Right cardiac atrium (tissue), 5 donors: Measurements from ENCODE around the gene CCDC92B. TPM values are rescaled to one million over a fixed set of nuclear protein-coding genes. Genes with fewer than 3 reads are reported as not detected.

Experiments used
- ATAC-seq, 2 donors: fragments of 200-7000 bp; cut with Tn5 transposase; one replicate each; pipeline versions ENCODE4 v1.8.0 to v1.9.1; 2020; ENCODE audit warnings: moderate library complexity in 2 of 2, mild to moderate bottlenecking in 1 of 2
- DNase-seq, 3 donors: peaks; one replicate each; pipeline ENCODE4 v3.0.0-alpha.2; 2020
- H3K27ac ChIP-seq: one replicate; pipeline ENCODE4 v1.5.1; 2013; ENCODE audit warnings: mild to moderate bottlenecking, low read length, control low read depth, moderate library complexity
- H3K27me3 ChIP-seq: one replicate; pipeline ENCODE4 v1.6.1; 2013; ENCODE audit not compliant: control insufficient read depth, insufficient read depth
- H3K4me1 ChIP-seq: one replicate; pipeline ENCODE4 v1.6.1; 2013; ENCODE audit warnings: low read length; ENCODE audit not compliant: control insufficient read depth, insufficient read depth
- H3K4me3 ChIP-seq: one replicate; pipeline ENCODE4 v1.5.1; 2013; ENCODE audit warnings: low read length, control low read depth
- H3K9me3 ChIP-seq: one replicate; pipeline ENCODE4 v1.6.1; 2013; ENCODE audit warnings: low read length; ENCODE audit not compliant: control insufficient read depth
- WGBS: extraction: QIAGEN DNeasy Blood & Tissue Kit; methylation state at CpG from one replicate; pipeline ENCODE4 v1.1.7; 2013; 5-methylcytosine and 5-hydroxymethylcytosine counted together
- intact Hi-C, 4 donors: fragments of 100-400 bp; cut with DNase I; formaldehyde crosslinking; loops; one replicate each; pipeline versions ENCODE4 v1.11.0 to v1.14.0; 2022 to 2023
- polyA plus RNA-seq: library from polyadenylated mRNA; stranded (reverse); fragments of 200-250 nt; gene quantifications from one replicate; pipeline ENCODE4 v1.2.3, GENCODE V29; 2013
- total RNA-seq, 4 donors: library from RNA; stranded (reverse); fragmentation: NEBNext Ultra II Directional; extraction: Animal tissue kit (Norgen Biotek cat#: 25700); gene quantifications; one replicate each; pipeline ENCODE4 v1.2.1, GENCODE V29; 2021
- donor health status: healthy with polysubstance abuse.
- donor health status: DM: no; HTN: yes; CAD: no.
- donor health status: DM: no; HTN: no; CAD: no.
- donor health status: DM: no; HTN: yes; CAD: no; lungs with severe emphysema.
- donor health status: DM: yes; HTN: yes; CAD: no.

The CCDC92B gene
- total and polyA plus RNA-seq, 5 donors = 0.15 to 0.40 (median 0.23) TPM; not detected in 1

GRCh38 chr17:2737693-2738092 is 11.8 kb downstream of the CCDC92B start:
- 93% methylated on average over 15 of the region's 15 CpGs for WGBS
- H3K27me3 ChIP-seq = no peaks in the 10 kb centered on the region
- H3K9me3 ChIP-seq = no peaks in the 10 kb centered on the region
- H3K4me3 ChIP-seq = no peak overlapping the region
- DNase-seq = no peak
- no peak for ATAC-seq
- no peak overlapping the region for H3K27ac ChIP-seq
- intact Hi-C loops = no loop called here
- no peaks in the 10 kb centered on the region for H3K4me1 ChIP-seq

DNA sequence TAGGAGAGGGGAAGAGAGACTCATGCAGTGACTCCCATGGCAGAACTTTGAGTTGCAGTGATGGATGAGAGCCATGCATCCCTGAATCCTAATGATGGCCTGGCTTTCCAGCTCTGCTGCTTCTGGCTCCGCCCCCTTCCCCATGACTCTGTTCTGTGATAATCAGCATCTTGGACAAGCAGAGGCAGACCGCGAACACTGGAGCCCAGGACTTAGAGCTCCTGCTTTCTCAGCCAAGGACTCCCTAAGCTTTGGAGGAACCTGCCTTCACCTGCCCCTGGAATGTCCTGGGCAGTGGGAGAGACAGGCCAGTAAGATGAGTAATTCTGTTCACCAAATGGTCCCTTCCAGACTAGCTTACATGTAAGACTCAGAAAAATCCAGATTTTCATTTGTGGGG is 12.5 kb downstream of the CCDC92B start:
- H3K27me3 ChIP-seq = no peaks in the 10 kb centered on the region
- DNase-seq = peak in 1 of 3 donors; percentile 43
- no peaks in the 10 kb centered on the region for H3K9me3 ChIP-seq
- H3K4me1 ChIP-seq = no peaks in the 10 kb centered on the region
- WGBS = 55% methylated on average over 3 of the region's 3 CpGs
- H3K4me3 ChIP-seq = no peak overlapping the region
- intact Hi-C loops = no loop called here
- no peak for ATAC-seq
- no peak overlapping the region for H3K27ac ChIP-seq

DNA sequence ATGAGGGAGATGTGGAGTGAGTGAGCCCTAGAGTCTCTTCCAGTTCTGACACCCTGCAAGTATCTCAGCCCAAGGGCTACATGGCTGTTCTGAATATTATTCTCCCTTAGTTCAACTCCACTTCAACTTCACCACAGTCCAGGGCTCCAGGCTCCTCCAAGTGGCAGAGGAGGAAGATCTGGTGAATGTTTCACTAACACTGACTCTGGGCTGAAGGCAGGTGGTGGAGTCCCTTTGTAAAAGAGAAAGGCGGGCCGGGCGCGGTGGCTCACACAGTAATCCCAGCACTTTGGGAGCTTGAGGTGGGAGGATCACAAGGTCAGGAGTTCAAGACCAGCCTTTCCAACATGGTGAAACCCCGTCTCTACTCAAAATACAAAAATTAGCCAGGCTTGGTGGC is 13.6 kb downstream of the CCDC92B start:
- Histone ChIP-seq H3K9me3 (no peaks in the 10 kb centered on the region), H3K4me1 (no peaks in the 10 kb centered on the region), H3K27ac (no peak overlapping the region), H3K4me3 (no peak overlapping the region), H3K27me3 (no peaks in the 10 kb centered on the region)
- intact Hi-C loops = no loop called here
- 91% methylated on average over 5 of the region's 5 CpGs for WGBS
- DNase-seq = peak in 1 of 3 donors; percentile 5
- ATAC-seq = no peak

DNA sequence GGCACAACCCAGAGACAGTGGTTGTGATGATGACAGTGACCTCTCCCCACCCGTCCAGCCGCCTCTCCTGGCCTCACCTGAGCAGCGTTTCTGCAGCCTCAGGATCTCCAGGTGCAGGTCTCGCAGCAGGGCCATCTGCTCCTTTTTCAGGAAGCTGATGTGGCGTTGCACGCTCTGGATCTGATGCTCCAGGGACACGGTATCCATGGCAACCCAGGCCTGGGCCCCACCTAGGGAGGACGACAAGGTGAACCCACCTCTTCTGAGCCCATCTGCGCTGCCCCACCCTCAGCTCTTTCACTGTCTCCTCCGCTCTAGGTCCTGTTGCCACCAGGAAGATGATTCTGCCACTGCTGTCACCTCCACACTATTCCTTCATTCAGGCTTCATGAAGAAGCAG is 14.5 kb downstream of the CCDC92B start:
- Histone ChIP-seq H3K27ac (no peak overlapping the region), H3K4me1 (no peaks in the 10 kb centered on the region), H3K4me3 (no peak overlapping the region), H3K27me3 (no peaks in the 10 kb centered on the region), H3K9me3 (no peaks in the 10 kb centered on the region)
- DNase-seq (peak in 1 of 3 donors; percentile 20), ATAC-seq (no peak)
- WGBS = 82% methylated on average over 10 of the region's 10 CpGs
- intact Hi-C loops = no loop called here

DNA sequence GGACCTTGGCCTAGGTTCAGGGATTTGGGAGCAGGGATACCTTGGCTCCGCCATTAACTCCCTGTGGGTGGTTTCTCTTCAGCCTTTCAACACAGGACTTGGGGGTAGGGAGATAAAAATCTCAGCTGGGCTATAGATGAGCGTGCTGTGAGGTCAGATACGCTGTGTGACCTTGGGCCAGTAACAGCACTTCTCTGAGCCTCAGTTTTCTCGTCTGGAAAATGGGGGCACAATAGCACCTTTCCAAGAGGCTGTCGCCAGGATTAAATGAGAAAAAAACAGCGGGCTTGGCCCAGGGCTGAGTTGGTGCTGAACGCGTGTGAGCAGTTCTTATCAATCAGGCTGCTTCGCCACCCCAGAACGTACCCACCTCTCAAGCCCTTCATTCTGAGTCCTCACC is 17.6 kb downstream of the CCDC92B start:
- Histone ChIP-seq H3K27me3 (no peaks in the 10 kb centered on the region), H3K4me3 (no peak overlapping the region), H3K4me1 (no peaks in the 10 kb centered on the region), H3K9me3 (no peaks in the 10 kb centered on the region), H3K27ac (no peak overlapping the region)
- WGBS = 67% methylated on average over 10 of the region's 10 CpGs
- DNase-seq (peak in 1 of 3 donors; percentile 13), ATAC-seq (no peak)
- intact Hi-C loops = no loop called here

DNA sequence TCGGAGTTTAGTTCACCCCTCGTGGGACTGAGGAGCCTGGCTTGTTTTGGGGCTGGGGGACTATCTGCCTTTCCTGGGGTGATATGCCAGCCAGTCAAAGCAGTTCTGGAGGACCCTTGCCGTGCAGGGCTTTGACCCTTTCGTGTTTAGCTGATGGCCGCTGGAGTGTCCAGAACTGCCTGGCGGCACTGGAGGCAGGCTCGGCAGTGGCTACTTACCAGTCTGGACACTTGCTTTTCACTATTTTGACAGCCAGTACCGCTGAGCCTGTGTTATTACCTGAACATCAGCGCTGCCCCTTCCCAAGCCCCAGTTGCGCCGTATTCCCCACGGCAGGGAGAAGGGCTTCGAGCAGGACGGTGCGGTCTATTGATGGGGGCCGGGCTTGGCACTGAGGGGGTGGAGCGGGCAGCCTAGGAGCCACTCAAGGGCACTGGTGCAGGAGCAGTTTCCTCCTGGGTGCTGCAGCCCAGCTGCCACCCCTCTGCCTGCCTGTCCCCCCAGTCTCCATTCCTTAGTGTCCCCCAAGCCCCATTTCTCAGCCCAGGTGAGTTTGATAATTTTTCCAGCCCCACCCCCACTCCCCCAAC is 18.6 kb downstream of the CCDC92B start:
- 78% methylated on average over 17 of the region's 17 CpGs for WGBS
- H3K9me3 ChIP-seq = no peaks in the 10 kb centered on the region
- H3K27ac ChIP-seq = no peak overlapping the region
- H3K27me3 ChIP-seq = no peaks in the 10 kb centered on the region
- H3K4me1 ChIP-seq = no peaks in the 10 kb centered on the region
- H3K4me3 ChIP-seq = no peak overlapping the region
- DNase-seq (peak in 2 of 3 donors; percentile 20 to 35), ATAC-seq (peak in 1 of 2 donors; percentile 49)
- intact Hi-C loops = no loop called here

DNA sequence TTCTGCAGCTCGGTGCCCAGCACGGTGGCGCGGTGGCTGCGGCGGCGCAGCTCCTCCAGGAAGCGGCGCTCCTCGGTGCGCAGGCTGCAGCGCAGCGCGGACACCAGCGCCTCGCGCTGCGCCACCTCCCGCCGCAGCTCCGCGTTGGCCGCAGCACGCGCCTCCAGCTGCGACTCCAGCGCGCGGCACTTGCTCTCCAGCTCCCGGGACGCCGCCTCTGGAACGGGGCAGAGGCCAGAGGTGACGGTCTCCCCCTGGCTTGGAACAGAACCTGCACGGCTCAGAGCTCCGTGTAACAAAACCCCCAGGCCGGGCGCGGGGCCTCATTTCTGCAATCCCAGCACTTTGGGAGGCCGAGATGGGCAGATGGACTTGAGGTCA is 24.7 kb downstream of the CCDC92B start:
- DNase-seq = peak; percentile 45 to 83 (median 76)
- Histone ChIP-seq H3K4me1 (no peaks in the 10 kb centered on the region), H3K4me3 (peak overlapping the region; percentile 52), H3K9me3 (no peaks in the 10 kb centered on the region), H3K27me3 (no peaks in the 10 kb centered on the region), H3K27ac (no peak overlapping the region)
- intact Hi-C loops = no loop called here
- peak; percentile 62 to 72 for ATAC-seq
- WGBS = 2% methylated on average over 40 of the region's 40 CpGs

DNA sequence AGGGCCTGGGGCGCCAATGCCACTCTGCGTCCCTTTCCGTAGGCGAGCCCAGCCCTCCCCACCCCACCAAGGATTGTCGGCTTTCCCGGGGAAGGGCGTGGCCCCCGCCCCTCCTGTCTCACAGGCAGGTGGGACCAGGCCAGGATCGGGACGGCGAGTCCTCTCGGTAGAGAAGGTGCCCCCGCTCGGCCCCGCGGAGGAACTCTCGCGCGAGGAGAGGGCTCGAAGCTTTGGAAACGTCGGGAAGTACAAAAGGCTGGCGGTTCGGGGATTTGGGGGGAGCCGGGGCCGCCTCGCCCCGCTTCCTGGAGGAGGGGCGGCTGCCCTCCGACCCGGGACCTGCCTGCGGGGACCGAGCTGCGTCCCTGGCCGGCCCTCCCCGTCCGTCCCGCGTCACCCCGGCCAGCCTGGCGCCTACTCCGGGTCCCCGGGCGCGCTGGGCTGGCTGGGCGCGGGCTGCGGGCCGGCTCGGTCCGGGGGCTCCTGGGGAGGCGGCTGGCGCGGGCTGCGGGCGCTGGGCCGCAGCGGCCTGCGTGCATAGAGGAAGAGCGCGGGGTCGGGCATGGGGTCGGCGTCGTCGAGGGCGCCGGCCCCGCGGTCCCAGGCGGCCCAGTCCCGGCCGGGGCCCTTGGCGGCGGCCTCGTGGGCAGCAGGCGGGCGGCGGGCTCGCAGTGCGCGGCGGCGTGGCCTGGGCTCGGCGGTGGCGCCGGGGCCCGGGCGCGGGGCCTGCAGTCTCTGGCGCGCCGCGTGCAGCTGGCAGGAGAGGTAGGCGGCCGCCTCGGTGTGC is 25.3 kb downstream of the CCDC92B start:
- peak; percentile 58 to 81 (median 76) for DNase-seq
- H3K4me1 ChIP-seq = no peaks in the 10 kb centered on the region
- intact Hi-C loops = no loop called here
- no peaks in the 10 kb centered on the region for H3K9me3 ChIP-seq
- WGBS = 2% methylated on average over 98 of the region's 98 CpGs
- H3K27me3 ChIP-seq = no peaks in the 10 kb centered on the region
- H3K4me3 ChIP-seq = peak overlapping the region; percentile 52
- H3K27ac ChIP-seq = peak overlapping the region; percentile 34
- peak; percentile 46 to 57 for ATAC-seq

DNA sequence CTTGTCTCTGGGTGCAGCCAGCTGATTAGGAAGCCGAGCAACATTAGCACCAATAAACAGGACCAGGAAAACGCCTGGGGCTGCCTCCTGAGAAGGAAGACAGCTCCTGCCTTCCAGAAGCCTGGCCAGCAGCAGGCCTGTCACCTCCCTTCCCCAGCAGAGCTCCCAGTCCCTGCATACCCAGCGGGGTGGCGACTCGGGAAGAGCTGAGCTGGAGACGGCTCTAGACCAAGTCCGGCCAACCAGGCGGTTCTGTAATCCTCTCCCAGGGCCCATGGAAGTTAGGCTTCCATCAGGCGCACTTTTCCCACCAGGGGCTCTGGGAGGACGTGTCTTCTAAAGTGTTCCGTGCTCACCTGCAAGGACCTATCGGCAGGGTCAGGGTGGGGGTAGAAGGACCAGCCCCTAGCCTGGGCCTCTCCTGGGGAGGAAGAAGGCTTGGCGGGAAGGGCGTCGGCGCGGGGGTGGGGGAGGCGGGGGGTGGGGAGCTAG is 25.9 kb downstream of the CCDC92B start:
- peak in 2 of 3 donors; percentile 48 to 51 for DNase-seq
- no peaks in the 10 kb centered on the region for H3K9me3 ChIP-seq
- no peaks in the 10 kb centered on the region for H3K4me1 ChIP-seq
- no peaks in the 10 kb centered on the region for H3K27me3 ChIP-seq
- H3K4me3 ChIP-seq = peak overlapping the region; percentile 52
- H3K27ac ChIP-seq = peak overlapping the region; percentile 0
- peak; percentile 10 to 44 for ATAC-seq
- 16% methylated on average over 18 of the region's 18 CpGs for WGBS
- intact Hi-C loops = no loop called here

GRCh38 chr17:2722611-2723010 is 26.8 kb downstream of the CCDC92B start:
- H3K9me3 ChIP-seq = no peaks in the 10 kb centered on the region
- intact Hi-C loops = no loop called here
- WGBS = 54% methylated on average over 10 of the region's 10 CpGs
- H3K27me3 ChIP-seq = no peaks in the 10 kb centered on the region
- DNase-seq (no peak), ATAC-seq (no peak)
- H3K27ac ChIP-seq = no peak overlapping the region
- H3K4me3 ChIP-seq = no peak overlapping the region
- H3K4me1 ChIP-seq = no peaks in the 10 kb centered on the region

DNA sequence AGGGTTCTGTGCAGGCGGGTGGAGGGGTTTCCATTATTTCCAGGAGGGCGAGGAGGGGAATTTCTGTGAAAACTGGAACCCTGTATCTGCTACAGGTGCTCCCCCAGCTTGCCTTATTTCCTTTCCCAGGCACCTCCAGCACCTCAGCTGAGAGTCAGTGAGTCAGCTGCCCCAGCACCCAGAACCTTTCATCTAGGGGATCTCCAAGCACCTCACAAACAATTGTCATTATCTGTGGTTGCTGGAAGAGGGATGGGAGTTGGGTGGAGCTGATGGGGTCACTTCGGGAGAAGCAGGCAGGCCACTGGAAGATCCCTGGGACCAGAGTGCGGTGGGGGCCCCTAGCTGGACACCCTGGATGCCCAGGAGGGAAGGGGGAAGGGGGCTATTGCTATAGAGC is 27.8 kb downstream of the CCDC92B start:
- Histone ChIP-seq H3K27me3 (no peaks in the 10 kb centered on the region), H3K4me3 (no peak overlapping the region), H3K9me3 (no peaks in the 10 kb centered on the region), H3K27ac (no peak overlapping the region), H3K4me1 (no peaks in the 10 kb centered on the region)
- DNase-seq (no peak), ATAC-seq (no peak)
- intact Hi-C loops = no loop called here
- WGBS = 68% methylated on average over 4 of the region's 4 CpGs
